A673 (cell line): Measurements from ENCODE around the gene CCNI. TPM values are rescaled to one million over a fixed set of nuclear protein-coding genes. Genes with fewer than 3 reads are reported as not detected.

ENCODE experiments used
- BruUV-seq: library from RNA; stranded (reverse); fragments of 400-500 nt; replicated peaks from 2 replicates; lab custom pipeline; 2021; lab: Mats Ljungman, UMichigan
- CTCF ChIA-PET: fragments of 300-600 bp; sonication (Branson Sonifier 250); formaldehyde crosslinking; loops from one replicate; lab custom pipeline; 2022; ENCODE audit warnings: antibody characterized with exemption; lab: Charles Lee
- POLR2A ChIA-PET: fragments of 300-600 bp; sonication (Branson Sonifier 250); formaldehyde crosslinking; loops from one replicate; lab custom pipeline; 2022; ENCODE audit warnings: antibody characterized with exemption; ENCODE audit not compliant: low non-redundant PET; lab: Charles Lee
- DNase-seq: peaks from one replicate; pipeline ENCODE4 v3.0.0-alpha.2; 2015; ENCODE audit warnings: low spot score
- H3K27ac ChIP-seq: fragments of 200-600 bp; sonication (generic); 2 replicates; pipeline ENCODE4 v1.5.1; 2016; ENCODE audit warnings: mixed run types, low read depth, mild to moderate bottlenecking, mixed read lengths, antibody characterized with exemption, low read length; ENCODE audit not compliant: poor library complexity, severe bottlenecking
- H3K27me3 ChIP-seq: fragments of 200-600 bp; sonication (generic); replicated peaks from 2 replicates; pipeline ENCODE4 v1.6.1; 2017; ENCODE audit warnings: mixed run types, low read depth, mild to moderate bottlenecking, mixed read lengths, antibody characterized with exemption, low read length; ENCODE audit not compliant: insufficient read depth, poor library complexity
- H3K36me3 ChIP-seq: fragments of 200-600 bp; sonication (generic); 2 replicates; pipeline ENCODE4 v1.6.1; 2016; ENCODE audit warnings: mixed run types, mild to moderate bottlenecking, mixed read lengths, antibody characterized with exemption, low read length; ENCODE audit not compliant: insufficient read depth, poor library complexity, severe bottlenecking
- H3K4me1 ChIP-seq: fragments of 200-600 bp; sonication (generic); 2 replicates; pipeline ENCODE4 v1.6.1; 2017; ENCODE audit warnings: mixed run types, mild to moderate bottlenecking, mixed read lengths, antibody characterized with exemption, low read length; ENCODE audit not compliant: insufficient read depth, poor library complexity, severe bottlenecking
- H3K4me3 ChIP-seq: fragments of 200-600 bp; sonication (generic); 2 replicates; pipeline ENCODE4 v1.5.1; 2016; ENCODE audit warnings: low read depth, mixed run types, mild to moderate bottlenecking, mixed read lengths, low read length; ENCODE audit not compliant: poor library complexity, severe bottlenecking
- H3K9me3 ChIP-seq: fragments of 200-600 bp; sonication (generic); 2 replicates; pipeline ENCODE4 v1.6.1; 2016; ENCODE audit warnings: mixed run types, low read depth, mild to moderate bottlenecking, mixed read lengths, antibody characterized with exemption, low read length; ENCODE audit not compliant: poor library complexity, severe bottlenecking
- EZH2 ChIP-seq: fragments of 200-600 bp; sonication (generic); IDR thresholded peaks from 2 replicates; pipeline ENCODE4 v1.6.1; 2017; ENCODE audit warnings: borderline replicate concordance, low read depth, mild to moderate bottlenecking, mixed read lengths, antibody characterized with exemption, low read length; ENCODE audit not compliant: poor library complexity, severe bottlenecking
- intact Hi-C: fragments of 100-400 bp; cut with micrococcal nuclease; formaldehyde crosslinking; loops from one replicate; pipeline ENCODE4 v1.10.0; 2022; ENCODE audit not compliant: unreplicated experiment
- total RNA-seq: library from RNA; stranded (reverse); gene quantifications from 2 replicates; pipeline ENCODE4 v1.2.3, GENCODE V29; 2021
- TF ChIP-seq, protein P1 (sequence below): fragments of 300-800, 200-600 bp; sonication (generic); conservative IDR thresholded peaks from 2 replicates; pipeline ENCODE4 v1.5.1; 2017; ENCODE audit warnings: low read depth, mild to moderate bottlenecking, antibody characterized with exemption, low read length, moderate library complexity, mixed read lengths

Gene CCNI
- total RNA-seq, 1 experiment from 2014 or later: 134 TPM

GRCh38 chr4:77065382-77065781 lies 10.4 kb downstream of the CCNI start:
- no peaks in the 10 kb centered on the region for H3K4me1 ChIP-seq
- intact Hi-C loops: no loop called here
- POLR2A ChIA-PET: no interaction called here
- H3K9me3 ChIP-seq: no peaks in the 10 kb centered on the region
- no TSS peak for BruUV-seq
- no peak for TF ChIP-seq EZH2
- no peak overlapping the region for H3K4me3 ChIP-seq
- no peak overlapping the region for H3K27ac ChIP-seq
- no peaks in the 10 kb centered on the region for H3K27me3 ChIP-seq
- DNase-seq: no peak
- peaks cover 10% of the 10 kb centered on the region for H3K36me3 ChIP-seq
- CTCF ChIA-PET: no interaction called here

DNA sequence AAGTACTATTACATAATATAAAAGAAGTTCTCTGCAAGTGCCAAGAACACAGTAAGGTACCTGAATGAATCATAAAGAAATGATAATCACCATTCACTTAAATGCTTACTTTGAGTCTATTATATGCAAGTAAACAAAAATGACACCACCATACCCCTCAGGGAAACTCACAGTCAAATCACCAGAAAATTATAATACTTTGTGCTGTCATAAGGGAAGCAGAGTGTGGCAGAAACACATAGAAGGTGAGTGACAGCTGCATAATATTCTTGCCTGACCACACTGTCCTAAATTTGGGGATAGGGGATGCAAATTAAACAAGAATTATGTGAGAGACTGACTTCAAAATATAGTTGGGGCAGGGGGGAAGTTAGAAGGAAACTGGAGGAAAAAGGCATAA lies 12.9 kb downstream of the CCNI start:
- peaks cover 19% of the 10 kb centered on the region for H3K36me3 ChIP-seq

GRCh38 chr4:77052352-77052751 lies 23.4 kb downstream of the CCNI start:
- CTCF ChIA-PET: no interaction called here
- H3K4me3 ChIP-seq: no peak overlapping the region
- no peaks in the 10 kb centered on the region for H3K9me3 ChIP-seq
- TF ChIP-seq, protein P1, sequence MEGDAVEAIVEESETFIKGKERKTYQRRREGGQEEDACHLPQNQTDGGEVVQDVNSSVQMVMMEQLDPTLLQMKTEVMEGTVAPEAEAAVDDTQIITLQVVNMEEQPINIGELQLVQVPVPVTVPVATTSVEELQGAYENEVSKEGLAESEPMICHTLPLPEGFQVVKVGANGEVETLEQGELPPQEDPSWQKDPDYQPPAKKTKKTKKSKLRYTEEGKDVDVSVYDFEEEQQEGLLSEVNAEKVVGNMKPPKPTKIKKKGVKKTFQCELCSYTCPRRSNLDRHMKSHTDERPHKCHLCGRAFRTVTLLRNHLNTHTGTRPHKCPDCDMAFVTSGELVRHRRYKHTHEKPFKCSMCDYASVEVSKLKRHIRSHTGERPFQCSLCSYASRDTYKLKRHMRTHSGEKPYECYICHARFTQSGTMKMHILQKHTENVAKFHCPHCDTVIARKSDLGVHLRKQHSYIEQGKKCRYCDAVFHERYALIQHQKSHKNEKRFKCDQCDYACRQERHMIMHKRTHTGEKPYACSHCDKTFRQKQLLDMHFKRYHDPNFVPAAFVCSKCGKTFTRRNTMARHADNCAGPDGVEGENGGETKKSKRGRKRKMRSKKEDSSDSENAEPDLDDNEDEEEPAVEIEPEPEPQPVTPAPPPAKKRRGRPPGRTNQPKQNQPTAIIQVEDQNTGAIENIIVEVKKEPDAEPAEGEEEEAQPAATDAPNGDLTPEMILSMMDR: peak; percentile 49
- no peak for TF ChIP-seq EZH2
- no peaks in the 10 kb centered on the region for H3K27me3 ChIP-seq
- no TSS peak for BruUV-seq
- peaks cover 61% of the 10 kb centered on the region for H3K36me3 ChIP-seq
- peak overlapping the region; percentile 47 for H3K27ac ChIP-seq
- POLR2A ChIA-PET: no interaction called here
- intact Hi-C loops: loop anchor here (2.0 kb wide), 1 partner anchor 150 kb away; no protein-coding TSS in a partner anchor
- DNase-seq: peak; percentile 42
- peaks cover 19% of the 10 kb centered on the region for H3K4me1 ChIP-seq

More for the DNA sequence above, 12.9 kb downstream of the CCNI start:
- Histone ChIP-seq H3K9me3 (no peaks in the 10 kb centered on the region), H3K4me1 (no peaks in the 10 kb centered on the region), H3K4me3 (no peak overlapping the region), H3K27ac (no peak overlapping the region), H3K27me3 (no peaks in the 10 kb centered on the region)
- no peak for DNase-seq
- CTCF ChIA-PET: no interaction called here
- BruUV-seq: no TSS peak
- TF ChIP-seq, protein P1: no peak
- no peak for TF ChIP-seq EZH2
- POLR2A ChIA-PET: no interaction called here
- intact Hi-C loops: no loop called here

DNA sequence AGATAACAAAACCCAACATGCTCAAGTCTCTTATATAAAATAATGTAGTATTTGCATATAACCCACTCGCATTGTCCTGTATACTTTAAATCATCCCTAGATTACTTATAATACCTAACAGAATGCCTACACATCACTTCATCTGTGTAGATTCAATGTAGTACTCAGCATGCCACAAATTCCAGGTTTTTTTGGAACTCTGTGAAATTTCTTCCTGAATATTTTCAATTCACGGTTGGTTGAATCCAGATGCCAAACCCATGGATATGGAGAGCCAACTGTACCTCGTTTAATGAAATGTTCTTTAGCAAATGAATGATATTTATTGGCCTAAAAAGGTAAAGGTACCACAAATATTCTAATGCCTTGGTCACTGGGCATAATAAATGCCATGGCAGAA lies 24.8 kb downstream of the CCNI start:
- ChIA-PET CTCF (no interaction called here), POLR2A (no interaction called here)
- Histone ChIP-seq H3K27me3 (no peaks in the 10 kb centered on the region), H3K4me3 (no peak overlapping the region), H3K27ac (no peak overlapping the region), H3K9me3 (no peaks in the 10 kb centered on the region), H3K4me1 (peaks cover 15% of the 10 kb centered on the region), H3K36me3 (peaks cover 57% of the 10 kb centered on the region)
- intact Hi-C loops: no loop called here
- no TSS peak for BruUV-seq
- DNase-seq: no peak
- TF ChIP-seq, protein P1: no peak
- no peak for TF ChIP-seq EZH2
